Hepatocyte (in vitro differentiated cells): ENCODE data around the gene SNRPA1. TPM values are rescaled to one million over a fixed set of nuclear protein-coding genes. Genes with fewer than 3 reads are reported as not detected.

Source experiments
- DNase-seq: peaks from one replicate; pipeline ENCODE4 v3.0.0-alpha.2; 2016; ENCODE audit warnings: low spot score
- H2AFZ ChIP-seq: fragments of 200-600 bp; sonication (generic); 2 replicates; pipeline ENCODE4 v1.6.0; 2016; ENCODE audit warnings: antibody characterized with exemption, mild to moderate bottlenecking
- H3K27ac ChIP-seq: fragments of 200-600 bp; sonication (generic); 2 replicates; pipeline ENCODE4 v1.5.1; 2016; ENCODE audit warnings: mild to moderate bottlenecking
- H3K27me3 ChIP-seq: fragments of 200-600 bp; sonication (generic); 2 replicates; pipeline ENCODE4 v1.6.1; 2016
- H3K36me3 ChIP-seq: fragments of 200-600 bp; sonication (generic); replicated peaks from 2 replicates; pipeline ENCODE4 v1.5.1; 2016; ENCODE audit warnings: low read depth; ENCODE audit not compliant: insufficient read depth
- H3K4me1 ChIP-seq: fragments of 200-600 bp; sonication (generic); 2 replicates; pipeline ENCODE4 v1.5.1; 2016; ENCODE audit warnings: mild to moderate bottlenecking, moderate library complexity; ENCODE audit not compliant: insufficient read depth
- H3K4me2 ChIP-seq: fragments of 200-600 bp; sonication (generic); 2 replicates; pipeline ENCODE4 v1.6.0; 2016
- H3K4me3 ChIP-seq: fragments of 200-600 bp; sonication (generic); 2 replicates; pipeline ENCODE4 v1.5.1; 2016; ENCODE audit warnings: mild to moderate bottlenecking
- H3K79me2 ChIP-seq: fragments of 200-600 bp; sonication (generic); 2 replicates; pipeline ENCODE4 v1.6.0; 2017; ENCODE audit warnings: mild to moderate bottlenecking
- H3K9me2 ChIP-seq: fragments of 200-600 bp; sonication (generic); replicated peaks from 2 replicates; pipeline ENCODE4 v1.6.0; 2017; ENCODE audit warnings: mild to moderate bottlenecking; ENCODE audit not compliant: insufficient read depth
- H3K9me3 ChIP-seq: fragments of 200-600 bp; sonication (generic); 2 replicates; pipeline ENCODE4 v1.5.1; 2016; ENCODE audit warnings: low read depth, mild to moderate bottlenecking
- H4K20me1 ChIP-seq: fragments of 200-600 bp; sonication (generic); 2 replicates; pipeline ENCODE4 v1.6.0; 2016; ENCODE audit warnings: mild to moderate bottlenecking; ENCODE audit not compliant: insufficient read depth, poor library complexity, severe bottlenecking
- EZH2 ChIP-seq: fragments of 200-600 bp; sonication (generic); IDR thresholded peaks from 2 replicates; pipeline ENCODE4 v1.6.1; 2016; ENCODE audit warnings: antibody characterized with exemption, mild to moderate bottlenecking, borderline replicate concordance
- EZH2phosphoT487 ChIP-seq: fragments of 200-600 bp; sonication (generic); IDR thresholded peaks from one replicate; pipeline ENCODE4 v1.6.1; 2018; ENCODE audit warnings: antibody characterized with exemption, mild to moderate bottlenecking, low read depth, moderate library complexity; ENCODE audit not compliant: unreplicated experiment, severe bottlenecking
- WGBS: methylation state at CpG from one replicate; pipeline ENCODE4 v1.1.6; 2016; ENCODE audit warnings: low lambda C conversion rate; ENCODE audit errors: missing lambda C conversion rate; 5-methylcytosine and 5-hydroxymethylcytosine counted together
- polyA plus RNA-seq: library from polyadenylated mRNA; unstranded; fragments of >200 nt; fragmentation: Nextera tagmentation; extraction: Ambion mirVana; gene quantifications from 2 replicates; pipeline ENCODE4 v1.2.1, GENCODE V29; 2016
- total RNA-seq: library from RNA; depleted of rRNA; stranded (reverse); fragments of >200 nt; gene quantifications from 2 replicates; pipeline ENCODE4 v1.2.3, GENCODE V29; 2014
- TF ChIP-seq, protein P1 (sequence below): fragments of 200-600 bp; sonication (generic); IDR thresholded peaks from 2 replicates; pipeline ENCODE4 v1.5.1; 2016; ENCODE audit warnings: antibody characterized with exemption, mild to moderate bottlenecking; ENCODE audit not compliant: poor library complexity

SNRPA1 gene
- total and polyA plus RNA-seq, 2 experiments from 2014 or later: 54.7 to 110 TPM

DNA sequence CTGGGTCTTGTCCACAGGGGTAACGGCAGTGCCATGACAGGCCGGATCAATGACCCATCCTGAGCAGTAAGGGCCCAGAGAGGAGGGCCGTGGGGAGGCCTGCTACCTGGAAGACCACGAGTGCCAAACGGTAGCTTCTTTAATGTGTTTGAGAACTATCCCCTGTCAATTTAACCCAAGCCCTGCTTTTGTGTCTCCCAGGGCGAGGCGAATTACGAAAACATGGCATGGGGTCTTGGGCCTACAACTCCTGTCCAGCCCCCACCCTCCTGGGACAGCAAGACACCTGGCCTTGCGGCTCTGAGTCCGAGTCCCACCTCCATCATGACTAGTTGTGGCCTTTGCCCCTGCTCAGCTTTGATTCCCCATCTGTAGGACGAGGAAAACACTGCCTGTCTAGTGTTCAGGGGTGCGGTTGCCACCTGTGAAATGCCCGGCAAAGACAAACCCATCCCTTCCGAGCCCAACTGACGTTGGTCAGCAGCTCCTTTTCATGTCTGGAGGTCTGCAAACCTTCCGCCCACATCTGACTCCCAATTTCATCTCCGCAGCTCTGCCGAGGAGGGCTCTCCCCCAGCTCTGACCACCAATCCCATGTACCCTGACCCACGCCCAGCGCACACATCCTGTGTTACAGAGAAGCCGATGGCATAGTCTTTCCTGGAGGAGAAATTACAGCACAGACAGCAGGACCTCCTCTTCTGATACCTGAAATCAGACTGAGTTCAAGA is 28.9 kb upstream of the SNRPA1 start:
- Histone ChIP-seq H3K4me1 (no peaks in the 10 kb centered on the region), H3K4me2 (no peak overlapping the region), H4K20me1 (no peaks in the 10 kb centered on the region), H3K9me2 (no peaks in the 10 kb centered on the region), H3K27ac (no peak overlapping the region), H3K9me3 (no peaks in the 10 kb centered on the region), H2AFZ (no peak overlapping the region), H3K27me3 (no peaks in the 10 kb centered on the region), H3K36me3 (no peaks in the 10 kb centered on the region), H3K79me2 (no peaks in the 10 kb centered on the region), H3K4me3 (no peak overlapping the region)
- WGBS: 93% methylated on average over 21 of the region's 21 CpGs
- no peak for TF ChIP-seq EZH2phosphoT487
- no peak for TF ChIP-seq EZH2
- TF ChIP-seq, protein P1, sequence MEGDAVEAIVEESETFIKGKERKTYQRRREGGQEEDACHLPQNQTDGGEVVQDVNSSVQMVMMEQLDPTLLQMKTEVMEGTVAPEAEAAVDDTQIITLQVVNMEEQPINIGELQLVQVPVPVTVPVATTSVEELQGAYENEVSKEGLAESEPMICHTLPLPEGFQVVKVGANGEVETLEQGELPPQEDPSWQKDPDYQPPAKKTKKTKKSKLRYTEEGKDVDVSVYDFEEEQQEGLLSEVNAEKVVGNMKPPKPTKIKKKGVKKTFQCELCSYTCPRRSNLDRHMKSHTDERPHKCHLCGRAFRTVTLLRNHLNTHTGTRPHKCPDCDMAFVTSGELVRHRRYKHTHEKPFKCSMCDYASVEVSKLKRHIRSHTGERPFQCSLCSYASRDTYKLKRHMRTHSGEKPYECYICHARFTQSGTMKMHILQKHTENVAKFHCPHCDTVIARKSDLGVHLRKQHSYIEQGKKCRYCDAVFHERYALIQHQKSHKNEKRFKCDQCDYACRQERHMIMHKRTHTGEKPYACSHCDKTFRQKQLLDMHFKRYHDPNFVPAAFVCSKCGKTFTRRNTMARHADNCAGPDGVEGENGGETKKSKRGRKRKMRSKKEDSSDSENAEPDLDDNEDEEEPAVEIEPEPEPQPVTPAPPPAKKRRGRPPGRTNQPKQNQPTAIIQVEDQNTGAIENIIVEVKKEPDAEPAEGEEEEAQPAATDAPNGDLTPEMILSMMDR: no peak
- no peak for DNase-seq

DNA sequence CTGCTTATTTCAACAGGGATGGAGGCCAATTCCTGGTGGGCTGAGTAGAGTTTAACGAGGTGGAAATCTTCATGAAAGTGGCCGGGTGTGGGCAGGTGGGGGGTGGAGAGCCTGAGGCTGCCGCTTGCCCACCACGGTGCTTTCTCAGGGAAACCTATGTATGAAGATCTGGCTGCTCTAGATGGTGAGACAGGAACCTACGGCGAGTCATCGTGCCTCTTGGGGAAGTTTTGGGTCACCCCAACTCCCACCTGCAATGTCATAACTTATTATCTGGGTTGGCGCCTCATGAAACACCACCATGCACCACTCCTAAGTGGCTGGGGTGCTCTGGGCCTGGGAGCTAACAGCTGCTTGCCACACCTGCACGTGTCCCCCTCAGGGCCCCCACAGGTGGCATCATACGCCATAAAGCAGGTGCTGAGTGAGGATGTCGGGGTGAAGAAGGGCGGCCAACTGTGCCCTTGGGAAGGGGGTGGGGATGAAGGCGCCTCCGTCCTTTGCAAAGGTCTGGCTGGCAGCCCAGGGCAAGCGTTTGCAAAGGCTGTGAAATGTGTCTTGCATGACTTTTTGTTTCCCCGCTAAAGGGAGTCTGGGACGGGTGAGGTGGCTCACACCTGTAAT is 27.9 kb upstream of the SNRPA1 start:
- Histone ChIP-seq H3K27ac (no peak overlapping the region), H3K4me1 (no peaks in the 10 kb centered on the region), H3K4me3 (no peak overlapping the region), H3K9me2 (no peaks in the 10 kb centered on the region), H3K36me3 (no peaks in the 10 kb centered on the region), H3K27me3 (no peaks in the 10 kb centered on the region), H3K4me2 (no peak overlapping the region), H2AFZ (no peak overlapping the region), H4K20me1 (no peaks in the 10 kb centered on the region), H3K9me3 (no peaks in the 10 kb centered on the region), H3K79me2 (no peaks in the 10 kb centered on the region)
- WGBS: 88% methylated on average over 17 of the region's 17 CpGs
- no peak for DNase-seq
- no peak for TF ChIP-seq EZH2phosphoT487
- TF ChIP-seq EZH2: no peak
- TF ChIP-seq, protein P1: no peak

DNA sequence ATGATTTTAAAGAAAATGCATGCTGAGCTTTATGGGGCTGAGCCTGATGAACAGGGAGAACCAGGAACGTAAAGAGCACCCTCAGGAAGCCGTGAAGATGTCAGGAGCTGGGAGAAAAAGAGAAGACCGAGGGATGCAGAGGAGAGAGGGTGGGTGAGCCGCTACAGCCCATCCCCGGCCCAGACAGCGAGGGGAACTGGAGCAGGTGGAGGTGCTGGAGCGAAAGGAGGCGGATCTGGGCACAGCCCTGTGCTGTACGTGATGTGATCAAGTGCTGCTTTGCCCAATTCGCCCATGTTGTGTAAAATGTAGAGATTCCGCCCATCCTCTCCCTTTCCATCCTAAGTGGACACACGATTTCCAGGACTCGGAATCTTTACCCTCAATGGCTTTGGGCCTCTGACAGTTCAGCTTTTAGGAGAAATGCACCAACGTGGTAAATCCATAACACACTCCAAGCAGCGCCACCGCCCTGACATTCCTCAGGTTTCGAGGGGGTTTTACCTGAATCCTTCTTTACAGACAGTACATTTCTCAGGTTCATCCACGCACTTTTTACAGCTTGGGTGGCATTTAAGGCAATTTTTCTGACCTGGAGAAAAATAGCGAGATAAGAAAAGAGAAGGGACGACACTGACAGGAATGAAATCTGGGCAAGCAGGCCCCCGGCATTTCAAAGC is 27.1 kb upstream of the SNRPA1 start:
- 91% methylated on average over 21 of the region's 21 CpGs for WGBS
- H3K4me3 ChIP-seq: no peak overlapping the region
- no peak overlapping the region for H3K27ac ChIP-seq
- no peaks in the 10 kb centered on the region for H4K20me1 ChIP-seq
- no peak overlapping the region for H2AFZ ChIP-seq
- no peaks in the 10 kb centered on the region for H3K36me3 ChIP-seq
- H3K9me3 ChIP-seq: no peaks in the 10 kb centered on the region
- no peaks in the 10 kb centered on the region for H3K27me3 ChIP-seq
- H3K4me2 ChIP-seq: no peak overlapping the region
- no peaks in the 10 kb centered on the region for H3K4me1 ChIP-seq
- no peaks in the 10 kb centered on the region for H3K79me2 ChIP-seq
- TF ChIP-seq, protein P1: no peak
- TF ChIP-seq EZH2 (no peak), EZH2phosphoT487 (no peak)
- no peak for DNase-seq
- H3K9me2 ChIP-seq: no peaks in the 10 kb centered on the region
